Colonic mucosa (tissue), 4 donors: ENCODE measurements around the gene ZNF235. TPM values are rescaled to one million over a fixed set of nuclear protein-coding genes. Genes with fewer than 3 reads are reported as not detected.
"Not testable (repeated sequence)": the region's sequence is repeated elsewhere in the genome, so short reads cannot be mapped to it uniquely, and the experiment has no call there.

Source experiments
- DNase-seq: peaks from one replicate; pipeline ENCODE4 v3.0.0-alpha.2; 2020
- H3K27ac ChIP-seq: fragments of 200-600 bp; one replicate; pipeline ENCODE4 v1.8.0; 2021
- H3K27me3 ChIP-seq: fragments of 200-600 bp; one replicate; pipeline ENCODE4 v1.8.0; 2021
- H3K36me3 ChIP-seq: fragments of 200-600 bp; one replicate; pipeline ENCODE4 v1.8.0; 2021
- H3K4me1 ChIP-seq: fragments of 200-600 bp; one replicate; pipeline ENCODE4 v1.8.0; 2021; ENCODE audit warnings: mild to moderate bottlenecking
- H3K4me3 ChIP-seq: fragments of 200-600 bp; one replicate; pipeline ENCODE4 v1.8.0; 2021
- H3K9ac ChIP-seq, 2 donors: one replicate each; pipeline ENCODE4 v1.7.0; 2013; ENCODE audit warnings: control low read depth in 2 of 2, low read depth in 2 of 2, low read length in 2 of 2
- H3K9me3 ChIP-seq: fragments of 200-600 bp; one replicate; pipeline ENCODE4 v1.8.0; 2021
- intact Hi-C: fragments of 100-400 bp; cut with DNase I; formaldehyde crosslinking; loops from one replicate; pipeline ENCODE4 v1.14.1; 2022
- total RNA-seq, 2 donors: library from RNA; stranded (reverse); fragmentation: NEBNext Ultra II Directional in 1 of 2; extraction: Animal tissue kit (Norgen Biotek cat#: 25700) in 1 of 2; gene quantifications; one replicate each; pipeline ENCODE4 v1.2.1, GENCODE V29; 2021
- TF ChIP-seq, protein P1 (sequence below): fragments of 200-600 bp; IDR thresholded peaks from one replicate; pipeline ENCODE4 v1.8.0; 2022; ENCODE audit warnings: antibody characterized with exemption, mild to moderate bottlenecking
- donor health status: healthy.
- donor health status: DM: no; HTN: no; CAD: no.
- donor health status: DM: no; HTN: no; CAD: no.

Gene ZNF235
- 1 to 10 TPM; 3.1 to 5.4 TPM for total RNA-seq

DNA sequence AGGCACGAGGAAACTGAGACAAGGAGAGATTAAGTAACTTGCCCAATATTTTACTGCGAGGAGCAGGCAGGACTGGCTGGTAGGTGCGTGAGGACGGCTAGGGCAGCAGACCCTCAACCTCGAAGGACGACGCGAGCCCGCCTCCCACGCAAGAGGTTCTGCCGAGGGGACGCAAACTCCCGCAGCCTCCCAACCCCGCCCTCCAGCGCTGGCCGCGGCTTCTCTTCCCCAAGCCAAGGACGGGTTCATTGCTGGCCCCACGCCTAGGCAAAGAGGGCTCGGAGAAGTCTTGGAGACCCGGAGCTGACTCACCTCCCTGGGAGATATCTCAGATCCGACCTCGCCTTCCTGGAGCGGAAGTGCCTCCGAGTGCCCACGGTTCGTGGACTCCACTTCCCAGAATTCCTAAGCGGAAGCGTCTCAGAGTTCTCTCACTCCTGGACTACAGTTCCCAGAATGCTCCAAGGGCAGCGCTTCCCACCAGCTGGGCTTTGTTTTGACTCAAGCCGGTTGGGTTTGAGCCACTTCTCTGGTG is at the start of gene ZNF235:
TSS of gene ZNF235 (minus strand) at position 367 of the 535 bp plus-strand sequence. CDS start 1,621 bp downstream, outside the sequence.
- Histone ChIP-seq H3K9me3 (no peaks in the 10 kb centered on the region), H3K27ac (peak within 1 kb of the TSS; percentile 56), H3K9ac (peak within 1 kb of the TSS; percentile 63 to 91), H3K4me3 (peak within 1 kb of the TSS; percentile 73), H3K36me3 (no peaks in the 10 kb centered on the region), H3K4me1 (no peaks in the 10 kb centered on the region), H3K27me3 (no peaks in the 10 kb centered on the region)
- peak; percentile 94 for DNase-seq
- TF ChIP-seq, protein P1, sequence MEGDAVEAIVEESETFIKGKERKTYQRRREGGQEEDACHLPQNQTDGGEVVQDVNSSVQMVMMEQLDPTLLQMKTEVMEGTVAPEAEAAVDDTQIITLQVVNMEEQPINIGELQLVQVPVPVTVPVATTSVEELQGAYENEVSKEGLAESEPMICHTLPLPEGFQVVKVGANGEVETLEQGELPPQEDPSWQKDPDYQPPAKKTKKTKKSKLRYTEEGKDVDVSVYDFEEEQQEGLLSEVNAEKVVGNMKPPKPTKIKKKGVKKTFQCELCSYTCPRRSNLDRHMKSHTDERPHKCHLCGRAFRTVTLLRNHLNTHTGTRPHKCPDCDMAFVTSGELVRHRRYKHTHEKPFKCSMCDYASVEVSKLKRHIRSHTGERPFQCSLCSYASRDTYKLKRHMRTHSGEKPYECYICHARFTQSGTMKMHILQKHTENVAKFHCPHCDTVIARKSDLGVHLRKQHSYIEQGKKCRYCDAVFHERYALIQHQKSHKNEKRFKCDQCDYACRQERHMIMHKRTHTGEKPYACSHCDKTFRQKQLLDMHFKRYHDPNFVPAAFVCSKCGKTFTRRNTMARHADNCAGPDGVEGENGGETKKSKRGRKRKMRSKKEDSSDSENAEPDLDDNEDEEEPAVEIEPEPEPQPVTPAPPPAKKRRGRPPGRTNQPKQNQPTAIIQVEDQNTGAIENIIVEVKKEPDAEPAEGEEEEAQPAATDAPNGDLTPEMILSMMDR, result no peak
- intact Hi-C loops, result loop anchor here (5.0 kb wide), 1 partner anchor 97 kb away; no protein-coding TSS in a partner anchor

DNA sequence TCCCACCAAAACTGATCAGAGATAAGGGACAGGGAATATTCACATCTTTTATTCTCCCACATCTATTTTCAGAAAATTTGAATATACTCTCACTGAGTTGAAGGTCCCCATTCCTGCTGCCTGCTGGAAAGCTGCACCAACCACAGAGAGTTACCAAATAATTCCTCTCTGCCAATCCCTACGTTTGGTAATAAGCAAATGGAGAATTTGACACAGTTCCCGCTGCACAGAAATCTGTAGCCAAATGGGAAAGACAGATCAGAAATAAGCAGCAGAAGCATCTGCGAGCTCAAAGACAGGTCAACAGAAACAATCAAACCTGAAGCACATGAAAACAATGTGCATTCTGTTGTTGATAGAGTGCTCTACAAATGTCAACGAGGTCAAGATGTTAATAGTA is 41.7 kb upstream of the ZNF235 start:
- H3K9ac ChIP-seq, result no peak overlapping the region
- DNase-seq, result no peak
- H3K27me3 ChIP-seq, result no peaks in the 10 kb centered on the region
- intact Hi-C loops, result no loop called here
- TF ChIP-seq, protein P1, result no peak
- H3K36me3 ChIP-seq, result no peaks in the 10 kb centered on the region
- no peaks in the 10 kb centered on the region for H3K9me3 ChIP-seq
- no peak overlapping the region for H3K4me3 ChIP-seq
- no peaks in the 10 kb centered on the region for H3K4me1 ChIP-seq
- no peak overlapping the region for H3K27ac ChIP-seq

DNA sequence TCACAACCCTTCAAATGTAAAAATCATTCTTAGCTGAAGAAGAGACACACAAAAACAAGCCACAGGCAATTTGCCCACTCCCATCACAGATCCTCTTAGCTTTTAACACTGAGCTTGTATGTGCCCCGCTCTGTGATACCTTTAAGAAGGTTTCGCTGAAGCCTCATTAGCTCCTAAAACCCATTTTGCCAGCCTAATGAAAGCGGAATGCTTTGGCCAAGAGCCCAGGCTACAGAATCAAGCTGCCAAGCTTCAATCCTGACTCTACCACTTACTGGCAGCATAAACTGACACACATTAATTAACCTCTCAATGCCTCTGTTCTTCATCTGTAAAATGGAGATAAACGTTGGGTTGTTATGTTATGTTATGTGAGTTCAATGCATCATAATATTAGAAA is 41.1 kb upstream of the ZNF235 start:
- no peaks in the 10 kb centered on the region for H3K4me1 ChIP-seq
- no peak overlapping the region for H3K4me3 ChIP-seq
- no peak overlapping the region for H3K9ac ChIP-seq
- H3K27me3 ChIP-seq, result no peaks in the 10 kb centered on the region
- DNase-seq, result no peak
- no peaks in the 10 kb centered on the region for H3K36me3 ChIP-seq
- intact Hi-C loops, result no loop called here
- TF ChIP-seq, protein P1, result no peak
- H3K27ac ChIP-seq, result no peak overlapping the region
- H3K9me3 ChIP-seq, result no peaks in the 10 kb centered on the region

DNA sequence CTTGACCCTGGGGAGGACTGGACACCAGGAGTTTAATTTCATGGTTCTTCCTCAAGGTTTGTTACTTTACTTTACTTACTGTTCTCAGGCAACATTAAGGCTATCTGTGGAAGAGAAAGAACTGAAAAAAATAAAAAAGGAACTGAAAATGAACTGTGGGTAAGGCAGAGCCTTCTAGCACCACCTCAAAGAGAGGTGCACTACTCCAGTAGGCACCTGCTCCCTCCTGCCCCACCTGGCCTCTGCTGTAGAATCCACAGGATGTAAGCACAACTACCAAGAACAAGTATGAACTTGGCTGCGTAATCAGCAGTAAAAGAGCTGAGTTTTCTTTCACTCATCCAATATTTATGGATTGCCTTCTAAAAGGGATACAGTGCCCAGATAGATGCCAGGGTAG is 39.4 kb upstream of the ZNF235 start:
- H3K4me1 ChIP-seq, result no peaks in the 10 kb centered on the region
- H3K36me3 ChIP-seq, result no peaks in the 10 kb centered on the region
- no peak overlapping the region for H3K4me3 ChIP-seq
- no peak overlapping the region for H3K27ac ChIP-seq
- no peak overlapping the region for H3K9ac ChIP-seq
- TF ChIP-seq, protein P1, result no peak
- H3K27me3 ChIP-seq, result no peaks in the 10 kb centered on the region
- H3K9me3 ChIP-seq, result no peaks in the 10 kb centered on the region
- intact Hi-C loops, result no loop called here
- no peak for DNase-seq

DNA sequence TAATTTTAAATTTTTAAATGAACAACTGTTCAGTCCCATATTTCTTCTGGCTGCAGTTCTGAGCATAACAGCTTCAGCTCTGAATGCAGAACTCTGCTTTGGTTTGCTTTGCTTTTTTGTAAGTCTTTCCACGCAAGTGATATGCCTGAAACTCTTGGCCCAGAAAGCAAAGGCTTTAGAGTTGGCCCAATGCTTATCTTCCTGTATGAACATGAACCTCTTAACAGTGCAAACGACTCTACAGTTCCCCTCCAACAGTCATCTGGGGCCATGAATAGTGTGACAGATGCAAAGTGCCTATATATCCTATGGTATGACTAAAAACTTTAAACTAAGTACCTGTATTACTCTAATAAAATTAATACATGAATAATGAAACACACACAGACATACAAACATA is 37.0 kb upstream of the ZNF235 start:
- Histone ChIP-seq H3K36me3 (no peaks in the 10 kb centered on the region), H3K27ac (no peak overlapping the region), H3K9ac (no peak overlapping the region), H3K4me1 (no peaks in the 10 kb centered on the region), H3K27me3 (no peaks in the 10 kb centered on the region), H3K4me3 (no peak overlapping the region), H3K9me3 (no peaks in the 10 kb centered on the region)
- no peak for DNase-seq
- intact Hi-C loops, result no loop called here
- TF ChIP-seq, protein P1, result no peak

DNA sequence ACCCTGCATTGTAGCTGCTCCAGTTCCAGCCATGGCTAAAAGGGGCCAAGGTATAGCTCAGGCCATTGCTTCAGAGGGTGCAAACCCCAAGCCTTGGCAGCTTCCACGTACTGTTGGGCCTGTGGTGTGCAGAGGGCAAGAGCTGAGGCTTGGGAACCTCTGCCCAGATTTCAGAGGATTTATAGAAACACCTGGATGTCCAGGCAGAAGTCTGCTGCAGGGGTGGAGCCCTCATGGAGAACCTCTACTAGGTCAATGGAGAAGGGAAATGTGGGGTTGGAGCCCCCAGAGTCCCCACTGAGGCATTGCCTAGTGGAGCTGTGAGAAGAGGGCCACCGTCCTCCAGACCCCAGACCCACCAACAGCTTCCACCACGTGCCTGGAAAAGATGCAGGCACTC is 29.8 kb upstream of the ZNF235 start:
- H3K27me3 ChIP-seq, H3K27ac ChIP-seq, H3K9ac ChIP-seq, intact Hi-C loops, H3K4me3 ChIP-seq, H3K4me1 ChIP-seq, H3K9me3 ChIP-seq, DNase-seq: not testable (repeated sequence)
- H3K36me3 ChIP-seq, result peaks cover 15% of the 10 kb centered on the region
